Testis (tissue), 2 donors: ENCODE measurements around the gene HERC4.

Experiments
- POLR2A ChIP-seq: fragments of 450-650 bp; IDR thresholded peaks from one replicate; pipeline ENCODE4 v1.6.1; 2017; ENCODE audit warnings: antibody characterized with exemption, mild to moderate bottlenecking, moderate library complexity
- TF ChIP-seq, protein P1 (sequence below), 3 experiments: fragments of 450-650 bp in 2 of 3; fragments of 200-600 bp in 1 of 3; sonication (generic) in 1 of 3; IDR thresholded peaks; one replicate each; pipeline ENCODE4 v1.5.1; 2016 to 2019; ENCODE audit warnings: antibody characterized with exemption in 3 of 3, mild to moderate bottlenecking in 2 of 3, moderate library complexity in 1 of 3

DNA sequence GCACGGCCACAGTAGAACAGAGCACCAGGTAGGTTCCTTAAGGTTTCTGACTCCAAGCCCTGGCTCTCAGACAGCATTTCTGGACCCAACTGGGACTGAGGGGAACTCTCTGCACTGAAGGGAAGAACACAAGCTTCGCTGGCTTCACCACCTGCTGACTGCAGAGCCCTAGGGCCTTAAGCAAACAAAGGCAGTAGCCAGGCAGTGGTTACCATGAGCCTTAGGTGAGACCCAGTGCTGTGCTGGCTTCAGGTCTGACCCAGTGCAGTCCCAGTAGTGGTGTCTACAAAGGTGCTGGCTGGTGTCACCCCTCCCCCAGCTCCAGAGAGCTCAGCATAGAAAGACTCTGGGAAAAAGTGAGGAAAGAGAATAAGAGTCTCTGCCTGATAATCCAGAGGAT, 131.2 kb downstream of the HERC4 start:
- TF ChIP-seq, protein P1, sequence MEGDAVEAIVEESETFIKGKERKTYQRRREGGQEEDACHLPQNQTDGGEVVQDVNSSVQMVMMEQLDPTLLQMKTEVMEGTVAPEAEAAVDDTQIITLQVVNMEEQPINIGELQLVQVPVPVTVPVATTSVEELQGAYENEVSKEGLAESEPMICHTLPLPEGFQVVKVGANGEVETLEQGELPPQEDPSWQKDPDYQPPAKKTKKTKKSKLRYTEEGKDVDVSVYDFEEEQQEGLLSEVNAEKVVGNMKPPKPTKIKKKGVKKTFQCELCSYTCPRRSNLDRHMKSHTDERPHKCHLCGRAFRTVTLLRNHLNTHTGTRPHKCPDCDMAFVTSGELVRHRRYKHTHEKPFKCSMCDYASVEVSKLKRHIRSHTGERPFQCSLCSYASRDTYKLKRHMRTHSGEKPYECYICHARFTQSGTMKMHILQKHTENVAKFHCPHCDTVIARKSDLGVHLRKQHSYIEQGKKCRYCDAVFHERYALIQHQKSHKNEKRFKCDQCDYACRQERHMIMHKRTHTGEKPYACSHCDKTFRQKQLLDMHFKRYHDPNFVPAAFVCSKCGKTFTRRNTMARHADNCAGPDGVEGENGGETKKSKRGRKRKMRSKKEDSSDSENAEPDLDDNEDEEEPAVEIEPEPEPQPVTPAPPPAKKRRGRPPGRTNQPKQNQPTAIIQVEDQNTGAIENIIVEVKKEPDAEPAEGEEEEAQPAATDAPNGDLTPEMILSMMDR (IDR thresholded peaks at IDR 0.05): no peak
- TF ChIP-seq POLR2A: no peak
